ENCODE data around the gene LRRIQ4.

GRCh38 chr3:169838511-169839030 lies 25.9 kb downstream of the LRRIQ4 start:
- TF ChIP-seq CTCF (IDR thresholded peaks at IDR 0.05; ENCODE audit: low read depth, low read length) (no peak), EZH2phosphoT487 (IDR thresholded peaks at IDR 0.05; ENCODE audit: low read depth) (no peak)
